HG03280 (cell line): ENCODE measurements around the gene CAPN11.

ENCODE experiments used
- ATAC-seq: cut with Tn5 transposase; IDR thresholded peaks from one replicate; pipeline ENCODE4 v1.9.1; 2021; ENCODE audit warnings: mild to moderate bottlenecking, moderate library complexity; ENCODE audit not compliant: unreplicated experiment

The CAPN11 gene

GRCh38 chr6:44202972-44203750 is 44.5 kb downstream of the CAPN11 start:
- no peak for ATAC-seq

- ATAC-seq = no peak
Observed at GRCh38 chr6:44203955-44204354, 45.3 kb downstream of the CAPN11 start.

DNA sequence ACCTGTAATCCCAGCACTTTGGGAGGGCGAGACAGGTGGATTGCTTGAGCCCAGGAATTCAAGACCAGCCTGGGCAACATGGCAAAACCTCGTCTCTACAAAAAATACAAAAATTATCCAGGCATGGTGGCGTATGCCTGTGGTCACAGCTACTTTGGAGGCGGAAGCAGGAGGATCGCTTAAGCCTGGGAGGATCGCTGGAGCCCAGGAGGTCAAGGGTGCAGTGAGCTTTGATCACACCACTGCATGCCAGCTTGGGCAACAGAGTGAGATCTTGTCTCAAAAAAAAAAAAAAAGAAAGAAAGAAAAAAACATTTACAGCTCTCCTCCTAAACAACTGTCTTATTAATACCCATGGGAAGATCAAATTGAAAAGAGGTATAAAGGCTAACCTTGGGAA is 49.3 kb downstream of the CAPN11 start:
- no peak for ATAC-seq

DNA sequence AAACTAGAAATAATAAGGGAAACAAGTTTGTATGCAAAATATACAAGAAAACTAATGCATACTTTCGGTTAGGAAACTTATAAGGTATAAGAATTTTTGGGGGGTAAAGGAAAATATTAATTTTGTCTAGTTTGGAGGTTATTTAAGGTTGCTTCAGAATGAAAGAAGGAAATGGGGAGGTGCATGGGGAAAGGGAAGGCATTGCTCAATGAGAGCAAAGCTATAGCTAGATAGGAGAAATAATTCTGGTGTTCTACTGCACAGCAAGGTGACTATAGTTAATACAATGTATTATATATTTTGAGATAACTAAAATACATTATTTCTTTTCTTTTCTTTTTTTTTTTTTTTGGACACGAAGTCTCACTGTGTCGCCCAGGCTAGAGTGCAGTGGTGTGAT is 52.7 kb downstream of the CAPN11 start:
- no peak for ATAC-seq

DNA sequence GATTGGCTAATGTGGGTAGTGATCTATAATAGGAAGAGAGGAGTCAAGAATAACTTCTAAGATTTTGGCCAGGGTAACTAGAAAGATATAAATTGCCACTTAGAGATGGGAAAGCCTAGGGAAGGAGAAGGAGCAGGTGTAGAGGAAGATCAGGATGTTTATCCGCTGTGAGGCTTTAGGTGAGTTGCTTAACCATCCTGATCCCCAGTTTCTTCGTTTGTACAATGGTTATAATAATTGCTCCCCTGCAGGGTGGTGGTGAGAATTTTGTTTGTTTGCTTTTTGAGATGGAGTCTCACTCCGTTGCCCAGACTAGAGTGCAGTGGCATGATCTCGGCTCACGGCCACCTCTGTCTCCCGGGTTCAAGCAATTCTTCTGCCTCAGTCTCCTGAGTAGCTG is 55.7 kb downstream of the CAPN11 start:
- no peak for ATAC-seq

- no peak for ATAC-seq
Observed at GRCh38 chr6:44216677-44217331, 58.2 kb downstream of the CAPN11 start, which contains the start of gene MYMX. TSS of gene MYMX (plus strand) at chr6:44216926. CDS start at chr6:44217472, 546 bp downstream.

DNA sequence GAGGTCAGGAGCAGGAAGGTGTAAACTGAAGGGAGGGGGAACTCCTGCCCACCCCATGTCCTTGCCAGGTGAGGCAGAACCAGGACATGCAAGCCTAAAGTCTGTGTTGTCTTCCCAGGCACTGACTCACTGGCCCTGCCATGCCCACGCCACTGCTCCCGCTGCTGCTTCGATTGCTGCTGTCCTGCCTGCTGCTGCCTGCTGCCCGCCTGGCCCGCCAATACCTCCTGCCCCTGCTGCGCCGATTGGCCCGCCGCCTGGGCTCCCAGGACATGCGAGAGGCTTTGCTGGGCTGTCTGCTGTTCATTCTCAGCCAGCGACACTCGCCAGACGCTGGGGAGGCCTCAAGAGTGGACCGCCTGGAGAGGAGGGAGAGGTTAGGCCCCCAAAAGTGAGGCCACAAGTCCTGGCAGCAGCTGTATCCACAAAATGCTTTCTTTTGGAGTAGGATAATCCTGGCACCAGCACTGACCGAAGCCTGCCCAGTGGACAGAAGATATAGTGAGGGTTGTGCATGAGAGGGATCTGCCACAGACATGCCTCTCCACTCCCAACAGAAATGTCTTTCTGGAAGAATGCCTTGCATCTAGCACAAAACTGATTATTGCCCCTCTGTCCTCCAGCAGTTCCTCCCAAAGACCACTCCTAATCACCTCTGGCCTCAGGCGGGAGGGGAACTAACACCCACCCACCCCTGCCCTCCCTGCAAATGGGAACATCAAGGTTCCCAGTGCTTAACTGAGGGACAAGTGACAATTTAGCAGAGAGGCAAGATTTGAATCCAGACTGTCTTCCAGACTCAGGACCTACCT is 58.9 kb downstream of the CAPN11 start:
- ATAC-seq = no peak

DNA sequence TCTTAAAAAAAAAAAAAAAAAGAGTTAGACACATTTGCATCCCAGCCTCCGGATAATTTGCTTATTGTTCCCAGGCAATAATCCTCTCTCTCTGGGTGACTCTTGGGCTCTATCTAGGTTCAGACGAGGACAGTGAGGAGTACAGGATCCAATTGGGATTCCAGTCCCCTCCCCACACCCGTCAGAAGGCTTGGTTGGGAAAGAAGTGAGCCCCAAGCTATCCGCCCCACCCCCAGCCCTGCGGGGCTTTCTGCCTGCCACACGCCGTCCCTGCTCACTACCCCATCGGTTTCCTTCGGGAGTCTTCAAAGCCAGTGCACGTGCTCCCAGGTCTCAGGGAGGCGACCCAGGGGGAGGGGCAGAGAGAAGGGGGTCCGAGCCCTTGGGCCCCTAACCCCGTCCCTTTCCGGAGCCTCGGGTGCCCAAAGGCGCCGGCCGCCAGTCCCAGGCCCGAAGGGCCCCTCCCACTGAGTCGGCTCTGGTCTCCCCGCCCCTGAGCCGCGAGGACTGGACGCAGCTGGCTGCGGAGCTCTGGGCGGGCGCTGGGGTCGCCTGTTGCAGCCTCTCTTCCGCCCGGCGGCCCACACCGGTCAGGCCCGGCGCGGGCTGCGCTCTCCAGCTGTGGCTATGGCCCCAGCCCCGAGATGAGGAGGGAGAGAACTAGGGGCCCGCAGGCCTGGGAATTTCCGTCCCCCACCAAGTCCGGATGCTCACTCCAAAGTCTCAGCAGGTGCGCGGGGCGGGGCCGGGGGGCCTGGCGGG is 60.6 kb downstream of the CAPN11 start:
- ATAC-seq = peak; percentile 59

DNA sequence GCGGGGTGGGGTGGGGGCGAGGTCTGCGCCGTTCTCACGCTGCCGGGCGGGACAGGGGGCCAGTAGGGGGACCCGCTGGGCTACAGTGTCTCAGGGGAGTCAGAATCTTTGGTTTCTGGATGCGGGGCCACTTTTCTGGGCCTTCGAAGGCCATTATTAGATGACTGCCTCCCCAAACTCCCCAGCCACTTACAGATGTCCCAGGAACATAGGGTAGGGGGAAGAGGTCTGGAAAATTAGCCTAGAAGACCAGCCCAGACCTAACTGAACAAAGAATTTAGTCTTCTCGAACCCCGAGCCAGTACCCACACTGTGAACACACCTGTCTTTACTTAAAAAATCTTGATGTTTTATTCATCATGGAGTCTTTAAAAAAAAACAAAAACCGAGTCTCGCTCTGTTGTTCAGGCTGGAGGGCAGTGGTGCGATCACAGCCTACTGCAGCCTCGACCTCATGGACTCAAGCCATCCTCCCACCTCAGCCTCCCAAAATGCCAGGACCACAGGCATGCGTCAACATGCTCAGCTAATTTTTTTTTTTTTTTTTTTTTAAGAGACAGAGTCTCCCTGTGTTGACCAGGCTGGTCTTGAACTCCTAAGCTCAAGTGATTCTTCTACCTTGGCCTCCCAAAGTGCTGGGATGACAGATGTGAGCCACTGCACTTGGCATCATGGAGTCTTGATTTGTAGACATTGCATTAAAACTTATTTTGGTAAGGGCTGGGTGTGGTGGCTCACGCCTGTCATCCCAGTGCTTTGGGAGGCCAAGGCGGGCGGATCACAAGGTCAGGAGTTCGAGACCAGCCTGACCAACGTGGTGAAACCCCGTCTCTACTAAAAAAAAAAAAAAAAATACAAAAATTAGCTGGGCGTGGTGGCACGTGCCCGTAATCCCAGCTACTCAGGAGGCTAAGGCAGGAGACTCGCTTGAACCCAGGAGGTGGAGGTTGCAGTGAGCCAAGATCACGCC is 61.5 kb downstream of the CAPN11 start:
- ATAC-seq = no peak

DNA sequence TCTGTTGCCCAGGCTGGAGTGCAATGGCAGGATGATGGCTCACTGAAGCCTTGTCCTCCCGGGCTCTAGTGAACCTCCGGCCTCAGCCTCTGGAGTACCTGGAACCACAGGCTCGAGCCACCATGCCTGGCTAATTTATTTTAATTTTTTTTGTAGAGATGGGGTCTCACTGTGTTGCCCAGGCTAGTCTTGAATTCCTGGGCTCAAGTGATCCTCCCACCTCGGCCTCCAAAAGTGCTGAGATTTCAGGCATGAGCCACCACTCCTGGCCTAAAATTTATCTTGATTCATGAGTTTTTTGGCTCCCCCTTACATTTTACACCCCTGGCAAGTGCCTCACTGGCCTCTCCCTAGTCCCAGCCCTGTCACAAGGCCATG is 62.3 kb downstream of the CAPN11 start:
- ATAC-seq = no peak

DNA sequence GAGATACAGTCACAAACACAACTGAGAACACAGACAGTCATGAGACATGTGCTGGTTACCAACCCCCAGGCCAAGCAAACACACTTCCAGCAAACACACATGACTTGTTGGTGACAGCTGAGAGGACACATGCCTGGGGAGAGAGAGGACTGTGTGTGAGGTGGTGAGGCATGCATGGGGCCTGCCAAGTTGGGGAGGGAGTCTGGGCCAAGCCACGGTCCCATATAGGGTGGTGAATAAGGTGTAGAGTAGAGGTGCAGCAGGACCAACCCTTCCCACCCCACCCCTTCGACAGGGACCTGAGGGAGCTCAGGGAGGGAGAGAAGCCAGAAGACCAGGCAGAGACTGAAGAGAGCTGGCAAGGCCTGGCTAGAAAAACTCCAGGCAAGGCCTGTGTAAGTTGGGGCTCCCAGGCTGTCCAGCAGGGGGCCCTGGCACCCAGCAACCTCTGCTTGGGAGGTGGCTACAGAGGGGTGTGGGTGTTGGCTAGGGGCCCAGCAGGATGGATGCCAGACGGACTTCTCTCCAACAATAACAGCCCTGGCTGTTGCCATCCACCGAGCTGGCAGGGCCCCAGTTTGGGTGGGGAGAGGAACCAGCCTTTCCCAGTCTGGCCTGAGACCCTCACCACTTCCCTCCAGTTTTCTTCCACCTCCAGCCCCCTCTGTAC is 62.8 kb downstream of the CAPN11 start:
- ATAC-seq = peak; percentile 42

- no peak for ATAC-seq
Observed at GRCh38 chr6:44221961-44222335, 63.3 kb downstream of the CAPN11 start.

DNA sequence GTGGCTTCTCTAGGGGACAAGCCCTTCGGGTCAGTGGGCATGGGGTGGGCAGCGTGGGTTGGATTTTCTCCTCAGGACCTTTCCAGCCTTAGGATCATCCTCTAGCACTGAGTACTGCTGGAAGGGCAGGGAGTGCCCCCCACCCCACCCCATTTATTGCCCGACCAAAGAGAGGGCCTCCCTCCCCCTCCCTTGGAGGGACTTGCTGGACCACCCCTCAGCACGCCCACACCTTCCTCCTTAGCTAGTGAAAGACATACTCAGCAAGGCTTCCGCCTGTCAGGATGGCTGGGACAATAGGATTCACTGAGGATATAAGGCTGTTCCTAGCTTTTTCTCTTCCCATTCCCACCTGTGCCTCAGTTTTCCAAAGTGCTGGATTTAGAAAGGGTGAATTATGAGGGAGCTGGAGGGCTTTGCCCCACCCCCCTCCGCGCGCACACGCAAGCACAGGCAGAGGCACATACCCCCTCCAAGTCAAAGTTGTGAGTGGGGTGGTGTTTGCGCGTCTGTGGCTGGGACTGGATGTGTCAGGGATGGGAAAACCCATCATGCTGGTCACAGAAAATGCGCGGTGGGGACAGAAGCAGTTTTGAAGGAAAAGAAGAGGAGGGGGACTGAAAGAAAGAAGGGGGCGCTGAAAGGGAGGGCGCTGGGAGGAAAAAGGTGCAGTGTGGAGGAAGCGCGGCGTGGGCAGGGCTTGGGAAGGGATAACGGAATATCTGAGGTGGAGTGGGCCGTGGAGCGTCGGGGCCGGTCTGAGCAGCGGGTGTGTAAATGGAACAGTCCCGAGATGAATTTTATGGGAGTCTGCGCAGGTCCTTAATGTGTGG is 64.1 kb downstream of the CAPN11 start:
- ATAC-seq = no peak

DNA sequence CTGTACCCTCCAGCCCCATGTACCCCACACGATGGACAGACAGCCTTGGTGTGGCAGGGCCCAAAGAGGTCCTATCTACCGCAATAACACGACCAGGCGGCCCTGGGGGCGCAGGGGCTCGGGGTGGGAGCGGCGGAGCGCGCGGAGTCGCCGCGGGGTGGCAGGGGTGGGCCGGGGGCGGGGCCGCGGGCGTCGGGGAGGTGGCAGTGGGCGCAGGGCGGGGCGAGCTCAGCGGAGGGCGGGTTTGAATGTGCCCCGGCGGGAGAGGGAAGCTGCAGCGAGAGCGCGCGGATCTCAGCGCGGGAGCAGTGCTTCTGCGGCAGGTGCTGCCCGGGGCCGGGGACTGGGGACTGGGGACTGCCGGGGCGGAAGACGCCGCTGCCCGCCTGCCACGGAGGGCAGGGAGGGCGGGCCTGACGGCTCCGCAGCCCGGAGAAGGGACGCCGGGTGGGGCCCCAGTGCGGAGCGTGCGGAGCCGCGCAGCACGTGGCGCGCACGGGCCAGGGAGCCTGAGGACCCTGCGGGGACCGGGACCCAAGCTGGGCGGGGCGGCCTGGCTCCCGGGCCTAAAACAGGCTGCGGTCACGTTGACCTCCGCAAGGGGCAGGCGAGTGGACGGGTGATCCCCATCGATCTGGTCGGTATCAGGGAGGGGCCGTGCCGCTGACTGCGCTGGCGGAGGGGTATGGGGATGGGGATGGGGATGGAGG is 64.9 kb downstream of the CAPN11 start, which contains the start of gene SLC29A1:
Gene SLC29A1, plus strand, starts transcription at position 277 of the 710 bp plus-strand sequence. CDS start 3,719 bp downstream, outside the sequence.
- peak; percentile 46 for ATAC-seq

GRCh38 chr6:44224029-44224964 is 65.7 kb downstream of the CAPN11 start:
- ATAC-seq = no peak

GRCh38 chr6:44224965-44225305 is 66.3 kb downstream of the CAPN11 start:
- no peak for ATAC-seq
